GM12801 (cell line): ENCODE data around the gene ARMCX1.

ENCODE experiments used
- CTCF ChIP-seq: IDR thresholded peaks from one replicate; pipeline ENCODE4 v1.5.1; 2011; ENCODE audit warnings: control low read depth; ENCODE audit not compliant: insufficient read length; ENCODE audit errors: extremely low read depth

Gene ARMCX1

DNA sequence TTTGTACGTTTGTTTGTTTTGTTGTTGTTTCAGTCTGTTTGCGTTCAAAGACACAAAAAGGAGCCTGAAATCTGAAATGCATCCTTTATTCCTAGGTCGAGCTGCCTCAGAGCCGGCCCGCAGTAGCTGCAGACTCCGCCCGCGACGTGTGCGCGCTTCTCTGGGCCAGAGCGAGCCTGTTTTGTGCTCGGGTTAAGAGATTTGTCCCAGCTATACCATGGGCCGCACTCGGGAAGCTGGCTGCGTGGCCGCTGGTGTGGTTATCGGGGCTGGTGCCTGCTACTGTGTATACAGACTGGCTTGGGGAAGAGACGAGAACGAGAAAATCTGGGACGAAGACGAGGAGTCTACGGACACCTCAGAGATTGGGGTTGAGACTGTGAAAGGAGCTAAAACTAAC is 2.4 kb downstream of the ARMCX1 start:
- no peak for TF ChIP-seq CTCF

DNA sequence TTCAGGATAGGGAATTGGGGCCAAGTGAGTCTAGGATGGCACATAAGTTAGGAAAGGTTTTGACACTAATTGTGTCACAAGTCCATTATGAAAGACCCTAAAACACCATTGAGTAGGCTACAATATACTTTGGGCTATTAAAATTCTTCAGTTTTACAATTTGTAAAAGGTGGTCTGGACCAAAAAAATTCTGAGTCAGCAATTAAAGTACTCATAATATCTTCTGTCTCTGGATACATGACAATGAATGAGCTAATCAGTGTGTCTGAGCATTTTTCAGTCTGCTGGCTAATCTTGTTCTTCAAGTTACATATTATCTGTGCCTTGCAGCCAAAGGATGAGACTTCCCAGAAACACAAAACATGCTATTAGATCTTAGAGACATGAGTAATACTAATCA is 14.3 kb downstream of the ARMCX1 start:
- TF ChIP-seq CTCF = no peak

DNA sequence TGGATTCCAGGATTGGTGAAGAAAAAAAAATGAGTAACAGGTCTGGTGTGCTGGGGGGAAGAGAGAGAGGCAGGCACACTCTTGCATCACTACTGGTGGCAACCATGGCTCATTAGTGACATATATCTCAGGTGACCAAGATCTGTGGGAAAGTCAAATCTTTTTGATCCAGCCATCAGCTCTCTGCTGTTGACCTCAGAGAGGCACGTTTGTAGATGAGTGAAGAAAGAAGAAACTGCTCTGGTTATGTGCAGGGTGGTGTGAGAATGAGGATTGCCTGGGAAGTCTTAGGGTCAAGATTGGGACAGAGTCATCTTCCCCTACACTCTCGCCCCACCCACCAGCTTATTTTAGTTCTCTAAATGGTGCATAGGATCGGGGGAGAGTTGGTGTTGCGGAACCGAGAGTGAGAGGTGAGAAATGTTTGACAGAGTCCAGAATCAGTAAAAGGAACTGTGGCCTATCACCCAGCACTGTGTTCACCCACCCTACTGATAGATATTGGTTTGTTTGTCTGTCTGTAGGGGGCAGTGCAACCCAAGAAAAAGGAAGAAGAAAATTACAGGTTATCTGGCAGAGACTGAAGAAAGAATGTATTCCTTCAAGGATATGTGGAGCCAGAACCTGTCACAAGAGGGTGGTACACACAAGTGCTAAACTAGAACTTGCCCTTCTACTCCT is 45.5 kb downstream of the ARMCX1 start:
- no peak for TF ChIP-seq CTCF

DNA sequence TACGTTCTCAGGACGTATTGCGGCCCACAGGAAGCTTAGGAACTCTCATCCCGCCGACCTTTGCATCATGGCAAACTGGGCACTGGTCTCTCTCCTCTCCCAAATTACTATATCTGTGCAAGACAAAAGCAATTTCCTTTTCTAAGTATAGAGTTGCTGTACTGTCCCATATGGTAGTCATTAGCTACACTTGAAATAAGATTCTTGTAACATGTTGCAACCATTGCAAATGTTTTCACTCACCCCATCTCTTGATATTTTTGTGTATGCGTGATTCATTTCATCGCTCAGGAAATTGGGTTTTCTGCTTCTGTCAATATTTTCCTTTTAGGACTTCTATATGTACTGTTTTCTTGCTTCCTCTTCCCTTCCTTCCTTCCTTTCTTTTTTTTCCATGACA is 51.7 kb downstream of the ARMCX1 start:
- TF ChIP-seq CTCF = no peak
